CD14-positive monocyte (primary cell): ENCODE data around the gene PMEPA1. TPM values are rescaled to one million over a fixed set of nuclear protein-coding genes. Genes with fewer than 3 reads are reported as not detected.

ENCODE experiments used
- DNase-seq, 3 donors: peaks; one replicate each; pipeline ENCODE4 v3.0.0-alpha.2; 2011 to 2022
- H2AFZ ChIP-seq: 2 replicates; pipeline ENCODE4 v1.6.0; 2012; ENCODE audit warnings: mild to moderate bottlenecking, low read depth, low read length, inconsistent platforms; ENCODE audit not compliant: insufficient read depth, poor library complexity, severe bottlenecking
- H3K27ac ChIP-seq, 2 donors: 1 replicate in 1 of 2; 2 replicates in 1 of 2; pipeline ENCODE4 v1.5.1; 2012 to 2013; ENCODE audit warnings: low read length in 2 of 2, control low read depth in 1 of 2, inconsistent platforms in 1 of 2, low read depth in 1 of 2, mild to moderate bottlenecking in 1 of 2
- H3K27me3 ChIP-seq, 2 donors: one replicate each; pipeline versions ENCODE4 v1.6.0 to v1.6.1; 2011 to 2013; ENCODE audit warnings: low read length in 2 of 2; ENCODE audit not compliant: control insufficient read depth in 2 of 2, insufficient read depth in 2 of 2
- H3K36me3 ChIP-seq, 2 donors: replicated peaks in 1 of 2; 1 replicate in 1 of 2; 2 replicates in 1 of 2; pipeline versions ENCODE4 v1.5.1 to v1.6.1; 2012 to 2013; ENCODE audit warnings: low read length in 2 of 2, control low read depth in 1 of 2, inconsistent platforms in 1 of 2, mild to moderate bottlenecking in 1 of 2; ENCODE audit not compliant: insufficient read depth in 2 of 2, control insufficient read depth in 1 of 2
- H3K4me1 ChIP-seq, 2 donors: 1 replicate in 1 of 2; 2 replicates in 1 of 2; pipeline versions ENCODE4 v1.5.1 to v1.6.1; 2012 to 2013; ENCODE audit warnings: low read length in 2 of 2, control low read depth in 1 of 2, inconsistent platforms in 1 of 2, mild to moderate bottlenecking in 1 of 2, moderate library complexity in 1 of 2; ENCODE audit not compliant: insufficient read depth in 2 of 2, control insufficient read depth in 1 of 2
- H3K4me2 ChIP-seq: replicated peaks from 2 replicates; pipeline ENCODE3; 2012; ENCODE audit warnings: low read length, moderate library complexity, mild to moderate bottlenecking; ENCODE audit not compliant: poor library complexity, severe bottlenecking; ENCODE audit errors: extremely low read depth
- H3K4me3 ChIP-seq, 3 experiments: fragments of 200-600 bp in 1 of 3; sonication (generic) in 1 of 3; replicated peaks in 1 of 3; 1 replicate in 2 of 3; 2 replicates in 1 of 3; pipeline ENCODE4 v1.5.1; 2011 to 2013; ENCODE audit warnings: low read length in 3 of 3, mild to moderate bottlenecking in 3 of 3, control low read depth in 2 of 3, low read depth in 2 of 3, inconsistent platforms in 1 of 3, moderate library complexity in 1 of 3
- H3K79me2 ChIP-seq: 2 replicates; pipeline ENCODE4 v1.6.0; 2012; ENCODE audit warnings: mild to moderate bottlenecking, control low read depth, inconsistent platforms, low read length, moderate library complexity; ENCODE audit not compliant: insufficient read depth
- H3K9ac ChIP-seq: 2 replicates; pipeline ENCODE4 v1.6.0; 2017; ENCODE audit warnings: low read length, mild to moderate bottlenecking; ENCODE audit not compliant: insufficient read depth, poor library complexity, severe bottlenecking
- H3K9me3 ChIP-seq, 2 donors: replicated peaks in 1 of 2; 1 replicate in 1 of 2; 2 replicates in 1 of 2; pipeline versions ENCODE4 v1.5.1 to v1.6.1; 2012 to 2013; ENCODE audit warnings: low read length in 2 of 2, control low read depth in 1 of 2; ENCODE audit not compliant: control insufficient read depth in 1 of 2, insufficient read depth in 1 of 2
- H4K20me1 ChIP-seq: 2 replicates; pipeline ENCODE4 v1.6.0; 2012; ENCODE audit warnings: mild to moderate bottlenecking, low read length, control low read depth, moderate library complexity; ENCODE audit not compliant: insufficient read depth
- H3K27ac Mint-ChIP-seq, 7 donors: one replicate each; pipeline ENCODE4 v1.8.0; 2020; ENCODE audit warnings: mild to moderate bottlenecking in 7 of 7, mixed read lengths in 7 of 7, moderate library complexity in 6 of 7, inconsistent platforms in 2 of 7
- H3K27me3 Mint-ChIP-seq, 3 donors: one replicate each; pipeline ENCODE4 v1.8.0; 2021 to 2022; ENCODE audit warnings: low read depth in 3 of 3, mild to moderate bottlenecking in 3 of 3, mixed read lengths in 3 of 3, moderate library complexity in 3 of 3, inconsistent platforms in 1 of 3
- H3K36me3 Mint-ChIP-seq, 2 donors: one replicate each; pipeline ENCODE4 v1.8.0; 2020; ENCODE audit warnings: mixed read lengths in 2 of 2, inconsistent platforms in 1 of 2, mild to moderate bottlenecking in 1 of 2
- H3K4me1 Mint-ChIP-seq: one replicate; pipeline ENCODE4 v1.8.0; 2020; ENCODE audit warnings: mild to moderate bottlenecking, mixed read lengths
- H3K4me3 Mint-ChIP-seq, 2 donors: one replicate each; pipeline ENCODE4 v1.8.0; 2020; ENCODE audit warnings: mild to moderate bottlenecking in 2 of 2, mixed read lengths in 2 of 2, moderate library complexity in 1 of 2
- H3K9me3 Mint-ChIP-seq, 7 donors: one replicate each; pipeline ENCODE4 v1.8.0; 2020 to 2022; ENCODE audit warnings: mixed read lengths in 7 of 7, mild to moderate bottlenecking in 6 of 7, moderate library complexity in 6 of 7, inconsistent platforms in 2 of 7
- CTCF ChIP-seq: fragments of 200-600 bp; IDR thresholded peaks from one replicate; pipeline ENCODE4 v1.8.0; 2022; ENCODE audit warnings: antibody characterized with exemption, mild to moderate bottlenecking
- WGBS: methylation state at CpG from one replicate; pipeline ENCODE4 v1.1.5; 2013; ENCODE audit warnings: missing lambda C conversion rate; ENCODE audit not compliant: insufficient coverage; 5-methylcytosine and 5-hydroxymethylcytosine counted together
- intact Hi-C, 2 donors: fragments of 100-400 bp; cut with micrococcal nuclease; formaldehyde crosslinking; loops; one replicate each; pipeline versions ENCODE4 v1.15.0 to v1.15.1; 2023
- polyA plus RNA-seq, 3 donors: library from polyadenylated mRNA; depleted of rRNA in 1 of 3; unstranded in 2 of 3; stranded (reverse) in 1 of 3; fragments of 300-500 nt in 2 of 3; fragments of >200 nt in 1 of 3; fragmentation: Illumina TruSeq in 2 of 3; gene quantifications; 1 replicate in 2 of 3; 2 replicates in 1 of 3; pipeline ENCODE4 v1.2.3, GENCODE V29; 2012 to 2021

The PMEPA1 gene
- polyA plus RNA-seq, 3 donors, result 0.12 to 0.73 (median 0.59) TPM

GRCh38 chr20:57742507-57743181, 32.8 kb upstream of the PMEPA1 start:
- Histone ChIP-seq H3K4me2 (no peak overlapping the region), H2AFZ (no peak overlapping the region), H3K79me2 (no peaks in the 10 kb centered on the region), H3K9ac (no peak overlapping the region), H3K27me3 (peaks cover 0 to 3% of the 10 kb centered on the region in 2 donors), H3K36me3 (no peaks in the 10 kb centered on the region), H3K9me3 (peaks cover 0 to 6% of the 10 kb centered on the region in 2 donors), H3K4me3 (no peak overlapping the region), H3K4me1 (no peaks in the 10 kb centered on the region), H4K20me1 (no peaks in the 10 kb centered on the region), H3K27ac (no peak overlapping the region)
- DNase-seq, result no peak
- peaks cover 0 to 2% (median 0%) of the 10 kb centered on the region in 7 donors for H3K9me3 Mint-ChIP-seq
- no peak overlapping the region for H3K4me3 Mint-ChIP-seq
- peaks cover 3 to 12% (median 4%) of the 10 kb centered on the region in 3 donors for H3K27me3 Mint-ChIP-seq
- no peaks in the 10 kb centered on the region for H3K36me3 Mint-ChIP-seq
- H3K27ac Mint-ChIP-seq, result peak overlapping the region in 1 of 7 donors; percentile 26
- intact Hi-C loops, result no loop called here
- WGBS, result 53% methylated on average over 5 of the region's 11 CpGs
- no peaks in the 10 kb centered on the region for H3K4me1 Mint-ChIP-seq
- no peak for TF ChIP-seq CTCF

- WGBS, result no CpG with 5 or more reads among the region's 2 CpGs
- no peaks in the 10 kb centered on the region for H3K4me1 Mint-ChIP-seq
- H3K36me3 Mint-ChIP-seq, result no peaks in the 10 kb centered on the region
- H3K27ac Mint-ChIP-seq, result no peak overlapping the region
- H2AFZ ChIP-seq, result no peak overlapping the region
- H3K27me3 ChIP-seq, result no peaks in the 10 kb centered on the region
- H3K36me3 ChIP-seq, result no peaks in the 10 kb centered on the region
- peaks cover 0 to 2% (median 0%) of the 10 kb centered on the region in 7 donors for H3K9me3 Mint-ChIP-seq
- H3K4me2 ChIP-seq, result no peak overlapping the region
- no peak overlapping the region for H3K9ac ChIP-seq
- H3K27ac ChIP-seq, result no peak overlapping the region
- H4K20me1 ChIP-seq, result no peaks in the 10 kb centered on the region
- intact Hi-C loops, result no loop called here
- no peak for DNase-seq
- H3K4me3 ChIP-seq, result no peak overlapping the region
- no peaks in the 10 kb centered on the region for H3K4me1 ChIP-seq
- no peak for TF ChIP-seq CTCF
- H3K27me3 Mint-ChIP-seq, result peaks cover 0 to 11% (median 5%) of the 10 kb centered on the region in 3 donors
- H3K9me3 ChIP-seq, result no peaks in the 10 kb centered on the region
- H3K4me3 Mint-ChIP-seq, result no peak overlapping the region
- no peaks in the 10 kb centered on the region for H3K79me2 ChIP-seq
Measured at GRCh38 chr20:57738484-57738883, 28.7 kb upstream of the PMEPA1 start.
